Measurements from ENCODE around the gene FBXO27.
"Not testable (repeated sequence)": the region's sequence is repeated elsewhere in the genome, so short reads cannot be mapped to it uniquely, and the experiment has no call there.

Gene FBXO27

DNA sequence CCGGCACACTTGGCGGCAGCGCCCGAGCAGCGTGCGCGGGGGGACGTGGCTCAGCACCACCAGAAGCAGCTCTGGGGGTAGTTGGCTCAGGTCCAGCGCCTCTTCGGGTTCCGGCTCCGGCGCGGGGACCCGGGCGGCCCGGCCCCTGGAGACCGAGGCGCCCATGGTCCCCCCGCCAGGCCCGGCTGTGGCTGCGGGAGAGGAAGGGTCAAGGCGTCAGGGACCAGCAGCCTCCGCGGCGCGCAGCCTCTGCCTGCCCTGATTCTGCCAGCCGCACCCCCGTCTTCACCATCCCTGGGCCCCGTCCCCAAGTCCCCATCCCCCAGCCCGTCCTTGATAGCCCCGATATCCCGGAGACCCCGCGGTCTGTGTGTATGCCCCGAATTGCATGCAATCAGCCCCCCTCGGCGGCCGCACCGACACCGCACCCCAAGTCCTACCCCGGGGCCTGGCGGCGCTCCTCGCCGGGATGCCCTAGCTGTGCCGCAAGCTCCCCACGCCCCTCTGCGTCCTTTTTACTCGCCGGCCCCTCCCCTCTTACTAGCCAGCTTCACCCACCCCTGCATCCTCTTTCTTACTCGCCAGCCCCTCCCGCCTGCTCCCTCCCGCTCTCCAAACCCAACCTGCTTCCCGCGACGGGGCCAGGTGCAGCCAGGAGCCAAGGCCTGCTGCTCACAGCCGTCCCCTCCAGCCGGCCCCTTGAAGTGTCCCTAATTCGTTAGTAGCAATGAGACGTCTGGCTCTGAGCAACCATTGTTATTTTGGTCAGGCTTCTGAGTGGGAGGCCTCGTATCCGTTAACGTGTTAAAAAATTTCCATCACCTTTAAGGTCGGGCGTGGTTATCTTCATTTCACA is at the start of gene FBXO27:
FBXO27 (minus strand) TSS at position 487 of the 856 bp plus-strand sequence; CDS start at position 165, 322 bp downstream.
- H3K4me3 ChIP-seq (ENCODE audit: low read depth, low read length), result peak within 1 kb of the TSS; percentile 65

- no peak overlapping the region for H3K4me3 ChIP-seq (ENCODE audit: low read depth, low read length)
Observed at GRCh38 chr19:39080431-39080830, 48.1 kb upstream of the FBXO27 start.

- no peak overlapping the region for H3K4me3 ChIP-seq (ENCODE audit: low read depth, low read length)
Observed at GRCh38 chr19:39078436-39079200, 46.3 kb upstream of the FBXO27 start.

- no peak overlapping the region for H3K4me3 ChIP-seq (ENCODE audit: low read depth, low read length)
Observed at GRCh38 chr19:39077323-39077722, 45.0 kb upstream of the FBXO27 start.

GRCh38 chr19:39074942-39075341 is 42.6 kb upstream of the FBXO27 start:
- no peak overlapping the region for H3K4me3 ChIP-seq (ENCODE audit: low read depth, low read length)

GRCh38 chr19:39074205-39074692 is 41.9 kb upstream of the FBXO27 start:
- H3K4me3 ChIP-seq (ENCODE audit: low read depth, low read length), result no peak overlapping the region

GRCh38 chr19:39070888-39071287 is 38.5 kb upstream of the FBXO27 start:
- no peak overlapping the region for H3K4me3 ChIP-seq (ENCODE audit: low read depth, low read length)

- H3K4me3 ChIP-seq (ENCODE audit: low read depth, low read length), result not testable (repeated sequence)
Observed at GRCh38 chr19:39068259-39068658, 35.9 kb upstream of the FBXO27 start.

- H3K4me3 ChIP-seq (ENCODE audit: low read depth, low read length), result no peak overlapping the region
Observed at GRCh38 chr19:39067104-39067503, 34.8 kb upstream of the FBXO27 start.

DNA sequence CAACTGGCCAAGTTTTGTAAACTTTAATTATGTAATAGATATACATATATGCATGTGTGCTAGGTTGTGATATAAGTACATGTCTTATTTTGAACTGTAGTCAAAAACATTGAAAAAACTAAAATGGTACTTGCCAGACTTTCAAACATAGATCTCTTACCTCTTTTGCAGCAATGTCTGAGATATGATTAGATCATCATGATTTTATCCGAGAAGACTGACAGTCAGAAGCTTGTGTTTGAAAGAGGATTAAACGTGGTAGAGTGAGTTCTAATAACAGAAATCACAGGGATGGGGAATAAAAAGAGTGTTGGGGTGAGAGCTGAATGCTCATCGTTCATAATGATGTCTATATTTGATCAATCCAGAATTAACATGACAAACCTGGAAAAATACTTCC is 33.6 kb upstream of the FBXO27 start:
- H3K4me3 ChIP-seq (ENCODE audit: low read depth, low read length), result no peak overlapping the region

DNA sequence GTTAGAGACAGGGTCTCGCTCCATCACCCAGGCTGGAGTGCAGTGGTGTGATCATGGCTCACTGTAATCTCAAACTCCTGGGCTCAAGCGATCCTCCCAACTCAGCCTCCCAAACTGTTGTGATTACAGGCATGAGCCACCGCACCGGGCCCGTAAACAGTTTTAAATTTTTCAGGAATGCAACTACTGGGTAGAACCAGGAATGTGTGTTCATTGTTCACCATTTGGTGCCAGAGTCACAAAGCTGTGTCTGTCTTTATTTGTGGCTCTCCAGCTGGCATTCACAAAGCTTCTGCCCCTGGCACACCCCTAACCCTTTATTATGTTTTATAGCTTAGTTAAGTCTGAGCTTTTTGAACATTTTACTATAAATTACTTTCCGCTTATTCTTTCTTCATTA is 32.1 kb upstream of the FBXO27 start:
- H3K4me3 ChIP-seq (ENCODE audit: low read depth, low read length), result no peak overlapping the region

DNA sequence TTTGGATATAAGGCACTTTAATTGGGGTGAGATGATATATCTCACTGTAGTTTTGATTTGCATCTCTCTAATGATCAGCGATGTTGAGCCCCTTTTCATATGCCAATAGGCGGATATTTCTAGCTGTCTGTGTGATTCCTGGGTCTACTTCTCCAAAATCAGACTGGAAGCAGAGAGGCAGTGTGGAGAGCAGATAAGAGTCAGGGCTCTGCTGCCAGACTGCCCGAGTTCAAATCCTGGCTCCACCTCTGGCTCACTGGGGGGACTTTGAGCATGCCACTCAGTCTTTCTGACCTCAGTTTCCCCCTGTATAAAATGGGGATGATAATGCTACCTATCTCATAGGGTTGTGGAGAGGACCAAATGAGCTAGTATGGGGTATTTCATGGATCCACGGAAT is 27.8 kb upstream of the FBXO27 start:
- no peak overlapping the region for H3K4me3 ChIP-seq (ENCODE audit: low read depth, low read length)

GRCh38 chr19:39059302-39059701 is 27.0 kb upstream of the FBXO27 start:
- H3K4me3 ChIP-seq (ENCODE audit: low read depth, low read length), result no peak overlapping the region

GRCh38 chr19:39057615-39058014 is 25.3 kb upstream of the FBXO27 start:
- H3K4me3 ChIP-seq (ENCODE audit: low read depth, low read length), result no peak overlapping the region

- H3K4me3 ChIP-seq (ENCODE audit: low read depth, low read length), result no peak overlapping the region
Observed at GRCh38 chr19:39054091-39054470, 21.7 kb upstream of the FBXO27 start.

DNA sequence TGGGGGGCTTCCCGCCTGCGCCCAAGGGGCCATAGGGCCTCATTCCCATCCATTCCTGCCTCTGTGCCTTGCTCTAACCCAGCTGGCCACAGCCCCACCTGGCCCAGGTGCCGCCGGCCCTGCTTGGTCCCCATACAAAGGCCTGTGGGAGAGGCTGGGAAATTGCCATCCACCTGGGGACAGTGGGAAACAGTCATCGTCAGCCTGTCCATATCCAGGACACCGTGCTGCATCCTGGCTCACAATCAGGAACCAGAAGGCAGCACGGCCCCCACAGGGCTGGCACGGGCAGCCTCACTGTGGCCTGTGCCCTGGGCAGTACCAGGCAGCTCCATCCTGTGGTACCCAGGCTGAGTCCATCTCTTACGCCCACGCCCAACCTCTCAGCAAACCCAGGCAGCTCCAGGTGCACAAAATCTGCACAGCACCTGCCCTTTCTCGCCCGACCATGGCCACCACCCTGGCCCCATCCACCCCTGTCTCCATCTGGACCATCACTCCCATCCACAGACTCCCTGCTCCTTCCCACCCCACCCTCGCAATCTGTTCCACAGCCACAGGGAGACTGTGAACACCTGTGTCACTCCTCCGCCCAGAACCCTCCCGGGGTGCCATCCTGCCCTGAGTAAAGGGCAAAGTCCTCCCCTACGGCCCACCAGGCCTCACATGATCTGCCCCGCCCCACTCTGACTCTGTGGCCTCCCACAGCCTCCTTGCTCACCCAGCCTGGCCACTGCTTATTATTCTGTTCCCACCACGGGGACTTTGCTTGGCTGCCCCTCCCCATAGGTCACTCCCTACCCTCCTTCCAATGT is 21.1 kb upstream of the FBXO27 start:
- H3K4me3 ChIP-seq (ENCODE audit: low read depth, low read length), result no peak overlapping the region

DNA sequence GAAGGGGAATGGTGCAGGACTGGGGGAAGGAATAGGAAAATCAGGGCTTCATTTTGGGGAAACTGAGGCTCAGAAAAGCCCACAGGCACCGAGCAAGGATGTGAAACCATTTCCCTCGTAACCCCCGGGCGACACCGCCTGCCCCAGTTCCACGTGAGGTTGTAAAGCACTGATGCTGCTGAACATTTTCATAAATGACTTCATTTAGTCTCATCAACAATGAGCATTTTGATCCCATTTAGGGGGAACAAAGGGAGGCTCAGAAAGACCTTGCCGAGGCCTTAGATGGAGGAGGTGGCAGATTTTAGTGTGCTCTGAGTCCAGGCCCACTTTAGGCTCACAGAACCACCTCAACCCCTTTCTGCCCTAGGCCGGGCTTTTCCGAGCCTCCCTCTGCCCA is 20.5 kb upstream of the FBXO27 start:
- no peak overlapping the region for H3K4me3 ChIP-seq (ENCODE audit: low read depth, low read length)

GRCh38 chr19:39052243-39052746 is 19.9 kb upstream of the FBXO27 start:
- no peak overlapping the region for H3K4me3 ChIP-seq (ENCODE audit: low read depth, low read length)

DNA sequence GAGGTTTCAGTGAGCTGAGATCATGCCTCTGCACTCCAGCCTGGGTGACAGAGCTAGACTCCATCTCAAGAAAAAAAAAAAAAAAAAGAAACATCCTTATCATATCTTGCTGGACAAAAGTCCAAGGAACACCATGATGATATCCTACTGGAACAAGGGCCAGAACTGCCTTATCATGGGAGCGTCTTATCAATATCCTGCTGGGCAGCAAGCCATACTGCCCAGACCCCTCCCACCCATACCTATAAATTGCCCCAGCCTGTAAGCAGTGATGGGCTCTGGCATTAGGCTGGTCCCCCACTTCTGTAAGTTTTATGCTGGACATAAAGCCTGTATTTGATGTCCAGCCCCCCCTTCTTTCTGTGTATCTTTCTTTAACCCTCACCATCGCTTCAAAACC is 14.7 kb upstream of the FBXO27 start:
- H3K4me3 ChIP-seq (ENCODE audit: low read depth, low read length), result no peak overlapping the region

DNA sequence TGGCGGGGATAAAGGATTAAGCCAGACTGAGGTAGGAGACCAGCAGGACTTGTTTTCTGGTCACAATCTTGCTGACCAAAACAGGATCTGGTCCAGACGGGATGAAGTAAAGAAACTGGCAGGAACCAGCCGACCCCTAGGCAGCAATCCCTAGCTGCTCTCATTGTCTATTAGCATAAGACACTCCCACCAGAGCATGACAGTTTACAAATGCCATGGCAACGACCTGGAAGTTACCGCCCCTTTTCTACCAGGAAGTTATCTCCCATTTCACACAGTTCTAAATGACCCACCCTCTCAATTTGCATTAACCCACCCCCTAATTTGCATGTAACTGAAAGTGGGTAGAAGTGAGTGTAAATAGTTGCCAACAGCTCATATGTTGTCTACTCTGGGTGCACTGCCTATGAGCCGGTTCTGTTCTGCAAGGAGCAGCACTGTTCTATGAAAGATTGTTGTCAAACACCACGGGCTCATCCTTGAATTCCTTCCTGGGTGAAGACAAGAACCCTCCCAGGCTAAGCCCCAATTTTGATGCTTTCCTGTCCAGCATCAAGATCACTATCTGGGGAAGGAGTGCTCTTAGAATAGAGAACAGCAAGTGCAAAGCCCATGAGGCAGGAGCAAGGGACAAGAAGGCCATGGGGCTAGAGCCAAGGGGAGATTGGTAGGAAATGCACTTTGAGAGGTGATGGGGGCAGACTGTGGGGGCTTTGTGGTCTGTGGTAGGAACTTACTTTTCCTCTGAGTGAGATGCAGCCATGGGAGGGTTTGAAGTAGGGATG is 13.9 kb upstream of the FBXO27 start:
- H3K4me3 ChIP-seq (ENCODE audit: low read depth, low read length), result no peak overlapping the region
